Measurements from ENCODE around the gene CABLES1. TPM values are rescaled to one million over a fixed set of nuclear protein-coding genes. Genes with fewer than 3 reads are reported as not detected.

CABLES1 gene
- total and polyA plus RNA-seq, 2 of the 8 experiments (the other 6 are each of a cell fraction or from before 2014, with no cell fraction given), result 9.2 to 26.4 TPM

- FAIRE-seq, result no peak
- TF ChIP-seq E2F6 (IDR thresholded peaks at IDR 0.05), result no peak
- TF ChIP-seq CHD1 (IDR thresholded peaks at IDR 0.05; ENCODE audit: low read depth, low read length), result no peak
- TF ChIP-seq PHF8 (conservative IDR thresholded peaks at IDR 0.05; ENCODE audit: low read depth, low read length), result no peak
- no peak for TF ChIP-seq CEBPB (IDR thresholded peaks at IDR 0.05; ENCODE audit: low read depth, low read length)
- no peak for TF ChIP-seq POLR2A (IDR thresholded peaks at IDR 0.05; ENCODE audit: control extremely low read depth in 1 of 2, low read depth in 2 of 2, low read length in 2 of 2)
- no peak for TF ChIP-seq RAD21 (IDR thresholded peaks at IDR 0.05 in 1 of 2, conservative IDR thresholded peaks at IDR 0.05 in 1 of 2; ENCODE audit: low read depth in 2 of 2, low read length in 2 of 2)
- no peak for TF ChIP-seq BCL11A (IDR thresholded peaks at IDR 0.05; ENCODE audit: low read depth in 2 of 2, low read length in 2 of 2)
- no peak for DNase-seq (ENCODE audit: low read depth in 1 of 2, low spot score in 2 of 2)
- Histone ChIP-seq H3K9me3 (ENCODE audit: insufficient read depth in 2 of 2, low read depth in 1 of 2, low read length in 1 of 2) (peaks cover 5 to 10% of the 10 kb centered on the region in 2 experiments; a peak in 3 of 4 replicates), H4K91ac (replicated peaks; ENCODE audit: insufficient read length, low read length) (no peak overlapping the region), H3K23ac (ENCODE audit: insufficient read length) (no peak overlapping the region), H3K27ac (ENCODE audit: low read depth, low read length) (no peak overlapping the region), H3K9ac (replicated peaks in 1 of 4; ENCODE audit: extremely low read depth in 1 of 4, low read depth in 3 of 4, low read length in 3 of 4) (no peak overlapping the region), H2BK20ac (ENCODE audit: low read length) (no peak overlapping the region), H3K18ac (ENCODE audit: extremely low read depth, low read length) (no peak overlapping the region), H3K27me3 (replicated peaks in 1 of 4; ENCODE audit: control insufficient read depth in 3 of 4, extremely low read depth in 1 of 4, insufficient read depth in 3 of 4, low read length in 3 of 4) (no peaks in the 10 kb centered on the region; a peak in 1 of 7 replicates), H3K4me2 (ENCODE audit: insufficient read depth in 1 of 2, low read depth in 2 of 2, low read length in 2 of 2) (no peak overlapping the region), H2AK5ac (ENCODE audit: low read depth, low read length) (no peak overlapping the region), H3K4ac (replicated peaks; ENCODE audit: insufficient read length, low read depth, low read length) (no peak overlapping the region), H3K23me2 (ENCODE audit: low read depth, low read length) (no peaks in the 10 kb centered on the region), H2BK15ac (ENCODE audit: low read length) (no peak overlapping the region), H4K5ac (ENCODE audit: insufficient read length, low read depth, low read length) (no peak overlapping the region), H3K56ac (replicated peaks; ENCODE audit: insufficient read length, low read depth, low read length) (no peak overlapping the region), H4K8ac (ENCODE audit: extremely low read depth, insufficient read depth, low read length) (no peak overlapping the region), H2BK120ac (replicated peaks; ENCODE audit: low read depth, low read length) (no peak overlapping the region), H3K79me1 (ENCODE audit: low read depth, low read length) (no peaks in the 10 kb centered on the region; the same call in 1 of the 2 replicates), H2BK12ac (ENCODE audit: low read depth, low read length) (no peak overlapping the region), H3K36me3 (ENCODE audit: control insufficient read depth in 2 of 4, insufficient read depth in 4 of 4, low read length in 3 of 4) (peaks cover 0 to 25% (median 16%) of the 10 kb centered on the region in 4 experiments; a peak in 7 of 8 replicates), H4K20me1 (replicated peaks in 1 of 2; ENCODE audit: control insufficient read depth in 1 of 2, insufficient read depth in 2 of 2, low read length in 2 of 2) (no peaks in the 10 kb centered on the region), H3K4me1 (replicated peaks in 1 of 4; ENCODE audit: control insufficient read depth in 3 of 4, insufficient read depth in 4 of 4, low read length in 3 of 4) (peaks cover 2 to 8% (median 5%) of the 10 kb centered on the region in 4 experiments; a peak in 3 of 7 replicates), H2AFZ (ENCODE audit: low read length) (no peak overlapping the region), H3K79me2 (ENCODE audit: control insufficient read depth in 1 of 2, insufficient read depth in 2 of 2, low read length in 2 of 2) (no peaks in the 10 kb centered on the region), H3K4me3 (ENCODE audit: extremely low read depth in 1 of 4, insufficient read depth in 2 of 4, low read depth in 3 of 4, low read length in 4 of 4) (no peak overlapping the region), H3K14ac (ENCODE audit: insufficient read length) (no peak overlapping the region), H2BK5ac (ENCODE audit: low read depth, low read length) (no peak overlapping the region)
- WGBS, 2 experiments (ENCODE audit: extremely low coverage in 1 of 2, insufficient coverage in 1 of 2, insufficient read length in 1 of 2, insufficient replicate concordance in 2 of 2, low coverage in 1 of 2, low lambda C conversion rate in 2 of 2, missing lambda C conversion rate in 1 of 2), result 96% methylated on average over 14 of the region's 14 CpGs; no CpG with 5 or more reads in 1 of the 2 experiments
- ChIA-PET CTCF (ENCODE audit: partially characterized antibody) (interaction anchor here (0.6 to 1.6 kb wide), 8 partner anchors 9 to 208 kb away, joined by 3 to 5 read pairs (median 3); no protein-coding TSS in a partner anchor), POLR2A (ENCODE audit: partially characterized antibody) (interaction anchor here (0.6 to 1.4 kb wide), 2 partner anchors 8 to 12 kb away, joined by 3 read pairs; no protein-coding TSS in a partner anchor)
These were observed 112.6 kb downstream of the CABLES1 start for GRCh38 chr18:23247896-23248295.
